HG03280 (cell line): ENCODE measurements around the gene SLC22A5.

Experiments
- ATAC-seq: cut with Tn5 transposase; IDR thresholded peaks from one replicate; pipeline ENCODE4 v1.9.1; 2021; ENCODE audit warnings: mild to moderate bottlenecking, moderate library complexity; ENCODE audit not compliant: unreplicated experiment

SLC22A5 gene

DNA sequence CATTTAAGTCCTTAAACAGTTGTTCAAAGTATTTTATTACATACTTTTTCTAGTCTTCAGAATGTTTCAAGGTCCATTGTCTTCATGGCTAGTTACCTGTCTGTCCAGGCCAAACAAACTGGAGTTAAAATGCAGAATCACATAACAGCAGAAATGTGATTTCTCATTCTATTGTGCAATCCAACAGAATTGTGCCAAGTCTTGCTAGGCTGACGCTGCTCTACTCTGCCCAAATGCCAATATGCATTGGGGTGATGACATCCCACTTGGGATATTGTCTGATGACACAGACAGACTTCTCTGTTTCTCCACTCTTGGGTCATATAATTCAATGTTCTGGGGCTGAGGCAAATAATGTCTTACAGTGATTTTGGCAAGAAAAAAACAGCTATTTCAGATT lies 5.2 kb upstream of the SLC22A5 start:
- no peak for ATAC-seq

DNA sequence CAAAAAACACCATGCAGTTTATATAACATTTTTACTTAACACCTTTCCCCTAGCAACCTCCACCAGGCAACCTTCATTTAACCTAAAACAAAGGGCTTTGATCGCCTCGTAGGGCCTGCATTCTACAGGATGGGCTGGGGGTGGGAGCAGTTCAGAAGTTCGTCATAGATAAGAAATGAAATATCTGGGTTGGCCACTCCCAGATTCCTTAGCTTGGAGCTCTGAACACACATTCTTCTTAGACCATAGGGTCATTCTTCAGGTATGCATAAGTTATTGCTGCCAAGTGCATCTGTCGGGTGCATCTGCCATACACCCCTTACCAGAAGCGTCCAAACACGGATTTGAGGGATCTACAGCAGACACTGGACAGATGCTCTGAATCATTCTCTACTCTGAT lies 4.3 kb upstream of the SLC22A5 start:
- no peak for ATAC-seq

DNA sequence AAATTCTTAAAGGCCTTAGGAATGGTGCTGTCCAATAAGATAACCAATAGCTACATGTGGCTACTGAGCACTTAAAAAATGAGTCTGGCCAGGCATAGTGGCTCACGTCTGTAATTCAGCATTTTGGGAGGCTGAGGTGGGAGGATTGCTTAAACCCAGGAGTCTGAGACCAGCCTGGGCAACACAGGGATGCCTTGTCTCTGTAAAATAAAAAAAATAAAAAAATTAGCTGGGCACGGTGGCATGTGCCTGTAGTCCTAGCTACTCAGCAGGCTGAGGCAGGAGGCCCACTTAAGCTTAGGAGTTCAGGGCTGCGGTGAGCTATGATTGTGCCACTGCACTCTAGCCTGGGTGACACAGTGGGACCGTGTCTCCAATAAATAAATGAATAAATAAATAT lies 1.3 kb upstream of the SLC22A5 start:
- no peak for ATAC-seq

DNA sequence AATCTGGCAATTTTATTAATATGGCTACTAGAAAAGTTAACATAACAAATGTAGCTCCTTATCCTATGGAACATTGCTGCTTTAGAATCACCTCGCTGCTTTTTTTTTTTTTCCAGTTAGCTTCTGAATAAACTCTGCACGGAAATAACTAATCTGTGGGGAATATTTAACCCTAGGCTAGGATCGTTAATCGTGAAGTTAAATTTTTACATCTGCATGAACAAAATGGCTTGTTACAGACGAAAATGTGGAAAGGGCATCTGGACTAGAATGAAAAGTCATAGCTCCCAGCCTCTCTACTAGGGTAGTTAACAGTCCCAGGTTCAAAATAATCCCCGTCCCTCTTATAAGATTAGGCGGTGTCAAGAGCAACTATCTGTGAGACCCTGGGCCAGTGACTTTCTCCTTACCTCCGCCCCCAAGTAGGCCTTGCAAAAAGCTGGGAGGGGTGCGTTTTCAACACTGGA lies 470 bp upstream of the SLC22A5 start:
- no peak for ATAC-seq

DNA sequence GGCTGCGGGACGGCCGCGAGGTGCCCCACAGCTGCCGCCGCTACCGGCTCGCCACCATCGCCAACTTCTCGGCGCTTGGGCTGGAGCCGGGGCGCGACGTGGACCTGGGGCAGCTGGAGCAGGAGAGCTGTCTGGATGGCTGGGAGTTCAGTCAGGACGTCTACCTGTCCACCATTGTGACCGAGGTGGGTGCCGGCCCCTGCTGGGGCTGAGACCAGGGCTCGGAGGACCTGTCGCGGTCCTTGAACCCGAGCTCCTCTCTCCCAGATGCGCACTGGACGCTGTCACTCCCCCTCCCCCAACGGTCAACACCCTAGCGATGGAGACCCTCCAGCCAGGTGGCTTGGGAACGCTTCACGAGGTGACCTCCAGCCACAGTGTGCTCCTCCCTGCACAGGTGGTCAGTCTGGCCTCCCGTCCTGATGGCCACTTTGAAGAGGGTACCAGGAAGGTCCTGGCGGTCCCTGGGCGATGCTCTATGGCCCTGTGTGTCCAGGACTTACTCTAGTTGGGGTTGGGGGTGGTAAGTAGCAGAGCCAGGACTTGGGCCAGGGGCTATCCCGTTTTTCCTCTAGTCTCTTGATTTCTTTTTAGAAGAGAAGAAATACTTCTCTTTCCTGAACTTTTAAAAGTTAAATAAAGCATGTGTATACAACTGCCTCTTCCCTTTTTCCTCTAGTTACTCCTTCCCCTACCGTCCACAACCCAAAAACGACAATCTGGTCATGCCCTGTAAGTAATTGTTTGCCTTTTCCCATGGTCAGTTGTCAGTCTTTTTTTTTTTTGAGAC lies 866 bp downstream of the SLC22A5 start:
- no peak for ATAC-seq

DNA sequence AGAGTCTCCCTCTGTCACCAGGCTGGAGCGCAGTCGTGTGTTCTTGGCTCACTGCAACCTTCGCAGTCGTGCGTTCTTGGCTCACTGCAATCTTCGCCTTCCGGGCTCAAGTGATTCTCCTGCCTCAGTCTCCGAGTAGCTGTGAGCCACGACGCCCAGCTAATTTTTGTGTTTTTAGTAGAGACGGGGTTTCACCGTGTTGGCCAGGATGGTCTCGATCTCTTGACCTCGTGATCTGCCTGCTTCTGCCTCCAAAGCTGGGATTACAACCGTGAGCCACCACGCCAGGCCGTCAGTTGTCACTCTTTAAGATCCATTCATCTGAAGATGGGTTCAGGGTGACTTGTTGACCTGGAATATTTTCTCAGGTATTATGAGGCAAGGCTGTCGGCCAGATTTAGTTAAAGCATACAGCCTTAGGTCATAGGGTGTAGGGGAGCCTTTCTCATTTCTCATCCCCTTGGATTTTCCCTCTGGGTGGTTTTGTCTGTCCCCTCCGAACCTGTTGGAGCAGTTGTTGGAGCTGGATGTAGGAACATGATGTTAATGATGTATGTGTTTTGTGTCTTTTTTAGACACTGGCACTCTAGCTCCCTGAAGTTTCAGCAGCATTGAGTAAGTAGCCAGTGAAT lies 1.6 kb downstream of the SLC22A5 start:
- no peak for ATAC-seq

DNA sequence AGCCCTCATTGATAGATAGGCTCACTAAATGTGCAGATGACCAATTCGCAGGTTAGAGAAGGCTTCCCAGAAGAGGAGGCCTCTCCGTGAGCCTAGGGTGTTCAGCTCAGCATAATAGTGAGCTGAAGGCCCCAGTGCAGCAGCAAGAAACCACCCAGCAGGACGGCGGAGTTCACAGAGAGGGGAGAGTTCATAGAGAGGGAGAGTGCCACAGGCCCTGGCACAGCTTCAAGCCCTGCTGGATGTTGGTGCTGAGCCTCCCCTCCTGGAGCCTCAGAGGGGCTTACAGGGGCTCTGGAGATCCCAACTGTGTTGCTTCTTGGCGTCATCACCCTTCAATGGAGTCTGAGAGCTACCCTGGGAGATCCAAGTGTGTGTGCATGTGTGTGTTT lies 2.1 kb downstream of the SLC22A5 start:
- ATAC-seq: no peak

DNA sequence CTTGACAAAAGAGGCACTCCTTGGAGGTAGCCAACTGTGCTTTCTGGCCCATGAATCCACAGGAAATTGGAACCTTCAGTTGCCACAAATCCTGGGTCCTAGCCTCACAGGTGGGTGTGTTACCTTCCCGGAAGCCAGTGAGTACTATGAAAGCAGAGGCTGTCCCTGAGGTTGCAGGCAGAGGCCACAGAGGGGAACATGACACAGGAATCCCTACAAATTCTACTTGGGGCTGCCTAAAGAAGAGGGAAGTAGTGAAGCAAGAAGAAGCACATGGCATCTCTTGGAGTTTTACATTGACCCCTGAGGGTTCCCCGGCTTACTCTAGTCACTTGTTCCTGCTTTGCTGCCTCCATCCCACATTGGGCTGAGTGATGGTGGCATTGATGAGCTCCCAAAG lies 2.6 kb downstream of the SLC22A5 start:
- no peak for ATAC-seq

DNA sequence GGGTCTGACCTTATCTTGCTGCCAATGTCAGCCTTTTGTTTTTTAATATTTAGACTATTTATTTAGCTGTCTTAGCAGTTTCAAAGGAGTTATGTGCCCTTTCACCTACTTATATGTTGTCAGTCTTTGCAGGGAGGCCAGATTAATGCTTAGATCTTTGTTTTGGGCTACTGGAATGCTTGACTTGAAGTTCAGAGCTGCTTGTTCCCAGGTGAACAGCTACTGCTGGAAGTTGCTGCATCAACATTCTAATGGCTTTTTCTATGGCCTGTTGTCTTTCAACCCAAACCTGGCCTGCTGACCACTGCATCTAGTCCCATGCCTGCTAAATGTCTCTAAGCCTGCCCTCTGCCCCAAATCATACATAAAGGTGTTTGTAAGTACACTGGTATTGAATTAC lies 3.0 kb downstream of the SLC22A5 start:
- ATAC-seq: no peak

DNA sequence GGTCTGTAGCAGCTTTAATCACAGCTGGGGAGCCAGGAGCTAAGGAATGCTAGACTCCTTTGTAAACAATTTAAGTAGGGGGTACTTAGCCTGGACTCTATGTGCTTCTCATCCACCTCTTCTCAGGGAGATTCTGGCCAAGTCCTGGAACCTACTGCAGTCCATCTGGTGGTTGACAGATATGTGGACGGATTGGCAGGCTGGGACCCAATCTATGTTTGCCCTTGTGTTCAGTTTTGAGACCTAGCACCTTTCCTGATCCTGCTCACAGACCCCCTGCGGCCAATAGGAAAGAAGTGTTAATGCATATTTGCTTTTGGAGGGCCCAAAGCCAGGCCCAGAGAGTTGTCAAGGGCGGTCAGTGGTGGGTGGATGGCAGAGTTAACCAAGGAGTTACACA lies 6.4 kb downstream of the SLC22A5 start:
- ATAC-seq: no peak

DNA sequence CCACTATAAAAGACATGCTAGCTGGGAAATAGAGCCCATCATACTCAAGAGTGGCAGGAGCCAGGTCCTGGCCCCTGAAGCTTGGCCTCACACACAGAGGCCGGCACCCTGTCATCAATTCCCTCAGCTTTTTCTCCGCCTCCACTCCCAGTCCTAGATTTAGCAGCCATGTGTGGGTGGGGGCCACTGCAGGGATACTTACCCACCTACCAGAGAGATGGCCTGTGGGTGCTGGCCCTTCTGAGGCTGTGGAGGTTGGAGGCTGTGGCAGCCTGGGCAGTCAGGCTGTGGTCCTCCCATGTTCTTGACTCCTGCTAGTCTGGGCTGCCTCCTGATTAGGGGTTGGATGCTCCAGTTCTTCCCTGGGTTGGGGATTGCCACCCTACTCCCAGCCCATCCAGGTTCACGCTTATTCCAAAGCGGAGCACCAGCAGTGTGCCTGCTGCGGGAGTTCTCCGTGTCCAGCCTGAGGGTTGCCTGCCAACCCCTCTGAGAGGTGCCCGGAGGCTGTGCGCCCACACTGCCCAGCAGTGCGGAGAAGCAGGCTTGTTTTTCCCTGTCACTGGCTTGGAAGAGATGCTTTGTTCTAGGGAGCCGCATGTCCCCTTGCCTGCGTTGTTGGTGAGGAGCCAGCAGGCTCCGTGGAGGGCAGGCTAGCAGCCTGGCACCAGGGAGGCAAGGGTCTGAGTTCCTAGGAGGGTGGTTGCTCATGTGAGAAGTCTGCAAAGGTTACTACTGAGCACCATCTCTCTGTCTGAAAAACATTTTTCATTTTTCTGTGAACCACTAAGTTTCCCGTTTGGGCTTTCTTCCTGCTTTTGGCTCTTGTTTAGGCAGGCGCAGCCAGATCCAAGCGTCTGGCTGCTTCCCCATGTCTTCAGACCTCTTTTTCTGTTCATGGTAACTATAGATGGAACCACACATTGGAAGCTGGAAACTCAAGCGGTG lies 7.5 kb downstream of the SLC22A5 start:
- ATAC-seq: no peak

DNA sequence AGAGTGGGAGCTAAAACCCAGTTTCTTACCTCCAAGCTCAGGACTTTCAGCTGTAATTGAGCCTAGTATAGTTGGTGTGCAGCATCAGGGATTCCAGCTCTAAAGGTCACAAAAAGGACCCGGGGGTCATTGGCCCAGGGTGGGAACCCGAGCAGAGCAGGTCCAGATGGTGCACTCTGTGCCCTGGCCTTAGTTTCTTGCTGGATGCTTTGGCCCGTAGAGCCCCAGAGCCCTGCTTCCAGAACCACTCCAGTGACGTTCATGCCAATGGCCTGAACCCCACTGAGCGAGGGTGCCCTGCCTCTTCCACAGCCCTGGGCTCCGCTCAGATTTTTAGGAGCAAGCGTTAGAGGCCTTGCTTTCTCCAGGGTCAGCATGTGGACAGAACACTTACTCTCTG lies 8.2 kb downstream of the SLC22A5 start:
- no peak for ATAC-seq

DNA sequence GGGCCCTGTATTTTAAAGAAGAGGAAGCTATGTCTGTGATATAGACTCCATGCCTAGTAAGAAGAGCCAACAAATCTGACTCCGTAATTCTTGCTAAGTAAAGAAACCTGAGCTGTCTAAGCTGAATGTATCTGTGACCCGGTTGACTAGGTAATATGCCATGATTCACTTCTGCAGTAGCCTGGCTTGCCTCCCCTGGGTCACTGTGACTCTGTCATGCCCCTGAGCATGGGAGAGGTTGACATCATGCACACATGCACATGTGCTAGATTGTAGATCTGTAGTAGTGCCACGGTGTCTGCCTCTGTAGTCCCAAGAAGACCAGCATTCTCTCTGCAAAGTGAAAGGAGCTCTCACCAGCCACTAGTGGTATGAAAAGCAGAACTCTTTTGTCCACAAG lies 9.1 kb downstream of the SLC22A5 start:
- no peak for ATAC-seq

DNA sequence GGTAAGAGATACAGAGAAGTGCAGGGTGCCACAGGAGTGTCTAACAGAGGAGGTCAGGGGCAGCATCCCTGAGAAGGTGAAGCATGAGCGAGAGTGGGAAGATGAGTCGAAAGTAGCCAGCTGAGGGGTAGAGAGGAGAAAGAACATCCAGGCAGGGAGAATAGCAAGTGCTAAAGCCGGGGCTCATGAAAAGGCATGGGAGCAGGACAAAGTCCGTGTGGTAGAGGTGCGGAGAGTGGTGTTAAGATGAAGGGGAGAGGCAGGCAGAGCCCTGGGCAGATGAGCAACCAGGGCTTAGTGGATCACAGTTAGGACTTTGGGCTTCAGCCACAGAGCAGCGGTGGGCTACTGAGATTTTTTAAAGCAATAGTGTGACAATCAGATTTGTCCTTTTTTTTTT lies 10.5 kb downstream of the SLC22A5 start:
- no peak for ATAC-seq

DNA sequence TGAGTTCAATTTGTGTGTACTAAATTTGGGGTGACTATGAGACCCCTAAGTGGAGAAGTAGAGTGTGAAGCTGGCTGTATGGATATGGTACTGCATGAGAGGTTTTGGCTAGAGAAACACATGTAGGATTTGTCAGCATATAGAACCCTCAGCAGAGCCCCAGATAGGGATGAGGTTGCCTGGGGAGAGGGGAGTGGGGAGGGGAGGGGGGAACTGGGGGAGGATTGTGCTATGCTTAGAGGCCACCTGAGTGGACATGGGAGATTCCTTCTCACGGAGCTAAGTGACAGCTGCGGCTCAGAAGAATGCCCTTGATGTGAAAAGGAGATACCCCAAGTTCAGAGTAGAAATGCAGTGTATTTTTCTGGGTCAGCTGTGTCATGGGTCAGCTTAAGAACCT lies 11.2 kb downstream of the SLC22A5 start:
- no peak for ATAC-seq

DNA sequence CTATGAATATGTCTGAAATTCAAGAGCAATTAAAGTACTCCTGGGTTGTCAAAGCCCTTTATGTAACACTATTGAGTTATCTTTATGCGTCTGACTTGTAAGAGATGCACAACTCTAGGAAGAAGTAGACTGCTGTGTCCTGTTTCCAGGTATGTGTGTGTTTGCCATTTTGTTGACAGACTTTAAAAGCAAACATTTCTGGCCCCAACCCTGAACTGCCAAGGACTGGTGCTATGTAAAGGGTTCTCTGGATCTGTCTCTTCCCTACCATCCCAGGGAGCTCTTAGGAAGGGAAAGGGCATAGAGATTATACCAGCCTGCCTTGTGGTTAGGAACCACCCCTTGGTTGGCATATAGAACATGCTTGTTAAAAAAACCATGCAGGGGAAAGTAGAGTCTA lies 12.1 kb downstream of the SLC22A5 start:
- no peak for ATAC-seq

DNA sequence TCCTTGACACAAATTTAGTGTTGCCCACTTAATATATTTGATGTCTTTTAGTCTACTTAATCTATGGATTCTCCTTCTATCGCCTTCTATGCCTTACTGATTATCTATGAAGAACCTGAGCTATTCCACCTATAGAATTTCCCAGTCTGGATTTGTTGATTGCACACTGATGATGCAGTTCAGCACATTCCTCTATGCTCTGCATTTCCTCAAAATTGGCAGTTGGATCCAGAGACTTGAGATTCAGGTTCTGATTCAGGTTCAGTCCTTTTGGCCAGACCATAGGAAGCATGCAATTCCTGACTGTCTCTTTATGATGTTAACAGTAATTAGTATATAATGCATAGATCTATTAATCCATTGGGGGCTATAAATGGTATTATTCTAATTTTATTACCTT lies 13.8 kb downstream of the SLC22A5 start:
- ATAC-seq: no peak

DNA sequence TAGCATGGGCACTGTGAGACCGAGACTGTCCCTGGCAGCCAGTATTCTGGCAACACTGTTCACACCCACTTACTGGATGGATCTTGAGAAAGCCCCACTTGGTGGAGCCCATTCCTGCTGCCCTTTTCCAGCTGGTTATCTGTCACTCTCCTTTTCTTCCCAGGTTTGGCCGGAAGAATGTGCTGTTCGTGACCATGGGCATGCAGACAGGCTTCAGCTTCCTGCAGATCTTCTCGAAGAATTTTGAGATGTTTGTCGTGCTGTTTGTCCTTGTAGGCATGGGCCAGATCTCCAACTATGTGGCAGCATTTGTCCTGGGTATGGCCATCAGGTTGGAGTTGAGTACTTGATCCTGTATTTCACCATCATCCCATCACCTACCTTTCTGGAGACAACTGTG lies 14.5 kb downstream of the SLC22A5 start:
- ATAC-seq: no peak

DNA sequence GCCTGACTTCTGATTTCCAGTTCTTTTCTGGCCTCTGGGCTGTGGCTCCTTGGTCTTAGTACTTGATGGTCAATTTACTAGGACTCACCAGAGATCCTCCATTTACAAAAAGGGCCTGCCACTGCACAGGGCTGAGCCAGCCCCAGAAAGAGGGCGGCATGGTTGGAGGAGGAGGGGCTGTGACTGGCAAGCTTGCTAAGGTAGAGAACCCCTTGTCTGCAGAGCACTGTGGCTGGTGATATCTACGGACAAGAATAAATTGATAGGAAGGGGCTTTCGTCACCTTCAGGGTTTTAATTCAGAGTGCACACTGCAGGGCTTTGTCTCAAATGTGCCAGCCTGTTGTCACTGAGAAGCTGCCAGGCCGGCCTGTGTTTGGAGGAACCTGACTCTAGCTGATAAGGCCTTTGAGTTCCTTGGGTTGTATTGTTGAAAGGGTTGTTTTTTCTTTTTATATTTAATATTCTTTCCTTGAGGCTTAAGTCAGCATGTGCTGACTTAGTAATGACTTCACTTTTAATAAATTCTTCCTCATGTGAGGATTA lies 15.1 kb downstream of the SLC22A5 start:
- ATAC-seq: no peak

DNA sequence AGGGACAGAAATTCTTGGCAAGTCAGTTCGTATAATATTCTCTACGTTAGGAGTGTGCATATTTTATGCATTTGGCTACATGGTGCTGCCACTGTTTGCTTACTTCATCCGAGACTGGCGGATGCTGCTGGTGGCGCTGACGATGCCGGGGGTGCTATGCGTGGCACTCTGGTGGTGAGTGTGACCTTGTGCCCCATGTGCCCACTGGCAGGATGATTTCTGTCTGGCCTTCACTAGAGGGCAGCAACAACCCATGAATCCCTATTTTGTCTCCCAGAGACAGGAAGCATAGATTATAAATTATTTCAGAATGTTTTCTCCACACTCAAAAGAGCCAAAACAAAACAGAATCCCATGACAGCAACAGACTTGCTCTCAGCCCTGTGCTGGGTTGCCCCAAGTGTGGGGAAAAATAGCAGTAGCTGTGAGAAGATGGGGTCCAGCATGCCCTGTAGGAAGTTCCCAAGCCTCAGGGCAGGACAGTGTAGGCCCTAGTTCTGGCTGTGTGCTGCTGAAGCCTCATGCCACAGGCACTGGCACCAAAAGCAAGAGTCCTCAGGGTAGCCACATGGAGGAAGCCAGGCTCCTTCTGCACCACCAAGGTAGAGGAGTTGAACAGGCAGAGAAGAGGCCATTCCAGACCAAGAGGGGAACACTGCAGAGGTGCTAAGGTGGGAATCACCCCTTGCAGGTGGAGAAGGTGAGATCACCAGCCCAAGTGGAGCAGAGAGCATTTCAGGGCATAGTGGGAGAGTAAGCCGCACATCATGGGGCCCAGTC lies 16.0 kb downstream of the SLC22A5 start:
- ATAC-seq: no peak
